ENCODE results near the gene CLEC4G.
"Not testable (repeated sequence)": the region's sequence is repeated elsewhere in the genome, so short reads cannot be mapped to it uniquely, and the experiment has no call there.

CLEC4G gene

GRCh38 chr19:7732045-7732444 lies at the start of gene CLEC4G:
Gene CLEC4G (minus strand): TSS chr19:7732110. CDS start chr19:7732102, 8 bp downstream.
- Histone ChIP-seq H3K4me3 (ENCODE audit: low read length) (no peak within 1 kb of the TSS), H3K9me3 (ENCODE audit: control insufficient read depth, low read length) (no peaks in the 10 kb centered on the region), H3K27me3 (ENCODE audit: control insufficient read depth, insufficient read depth, low read length) (peaks cover 43% of the 10 kb centered on the region), H3K4me1 (ENCODE audit: control insufficient read depth, insufficient read depth, low read length) (no peaks in the 10 kb centered on the region), H3K36me3 (ENCODE audit: control insufficient read depth, insufficient read depth, low read length) (no peaks in the 10 kb centered on the region), H3K9ac (ENCODE audit: low read length) (no peak within 1 kb of the TSS)

- no peak overlapping the region for H3K4me3 ChIP-seq (ENCODE audit: low read length)
- H3K9me3 ChIP-seq (ENCODE audit: control insufficient read depth, low read length), result no peaks in the 10 kb centered on the region
- no peaks in the 10 kb centered on the region for H3K4me1 ChIP-seq (ENCODE audit: control insufficient read depth, insufficient read depth, low read length)
- no peak overlapping the region for H3K9ac ChIP-seq (ENCODE audit: low read length)
- no peaks in the 10 kb centered on the region for H3K36me3 ChIP-seq (ENCODE audit: control insufficient read depth, insufficient read depth, low read length)
- H3K27me3 ChIP-seq (ENCODE audit: control insufficient read depth, insufficient read depth, low read length), result peaks cover 3% of the 10 kb centered on the region
Observed at GRCh38 chr19:7781157-7781556, 49.2 kb upstream of the CLEC4G start.

- no peaks in the 10 kb centered on the region for H3K36me3 ChIP-seq (ENCODE audit: control insufficient read depth, insufficient read depth, low read length)
- H3K9ac ChIP-seq (ENCODE audit: low read length), result no peak overlapping the region
- no peaks in the 10 kb centered on the region for H3K4me1 ChIP-seq (ENCODE audit: control insufficient read depth, insufficient read depth, low read length)
- no peaks in the 10 kb centered on the region for H3K9me3 ChIP-seq (ENCODE audit: control insufficient read depth, low read length)
- H3K4me3 ChIP-seq (ENCODE audit: low read length), result no peak overlapping the region
- peaks cover 3% of the 10 kb centered on the region for H3K27me3 ChIP-seq (ENCODE audit: control insufficient read depth, insufficient read depth, low read length)
Observed at GRCh38 chr19:7779631-7780486, 47.9 kb upstream of the CLEC4G start.

GRCh38 chr19:7778081-7778480 lies 46.2 kb upstream of the CLEC4G start:
- H3K27me3 ChIP-seq (ENCODE audit: control insufficient read depth, insufficient read depth, low read length), result peaks cover 3% of the 10 kb centered on the region
- no peaks in the 10 kb centered on the region for H3K36me3 ChIP-seq (ENCODE audit: control insufficient read depth, insufficient read depth, low read length)
- no peak overlapping the region for H3K9ac ChIP-seq (ENCODE audit: low read length)
- no peaks in the 10 kb centered on the region for H3K9me3 ChIP-seq (ENCODE audit: control insufficient read depth, low read length)
- H3K4me3 ChIP-seq (ENCODE audit: low read length), result no peak overlapping the region
- no peaks in the 10 kb centered on the region for H3K4me1 ChIP-seq (ENCODE audit: control insufficient read depth, insufficient read depth, low read length)

GRCh38 chr19:7775761-7776160 lies 43.9 kb upstream of the CLEC4G start:
- H3K9me3 ChIP-seq (ENCODE audit: control insufficient read depth, low read length), result no peaks in the 10 kb centered on the region
- H3K4me3 ChIP-seq (ENCODE audit: low read length), result no peak overlapping the region
- H3K4me1 ChIP-seq (ENCODE audit: control insufficient read depth, insufficient read depth, low read length), result no peaks in the 10 kb centered on the region
- H3K36me3 ChIP-seq (ENCODE audit: control insufficient read depth, insufficient read depth, low read length), result no peaks in the 10 kb centered on the region
- no peak overlapping the region for H3K9ac ChIP-seq (ENCODE audit: low read length)
- peaks cover 3% of the 10 kb centered on the region for H3K27me3 ChIP-seq (ENCODE audit: control insufficient read depth, insufficient read depth, low read length)

GRCh38 chr19:7773841-7774240 lies 41.9 kb upstream of the CLEC4G start:
- Histone ChIP-seq H3K9ac (ENCODE audit: low read length) (no peak overlapping the region), H3K4me1 (ENCODE audit: control insufficient read depth, insufficient read depth, low read length) (no peaks in the 10 kb centered on the region), H3K27me3 (ENCODE audit: control insufficient read depth, insufficient read depth, low read length) (no peaks in the 10 kb centered on the region), H3K9me3 (ENCODE audit: control insufficient read depth, low read length) (no peaks in the 10 kb centered on the region), H3K4me3 (ENCODE audit: low read length) (no peak overlapping the region), H3K36me3 (ENCODE audit: control insufficient read depth, insufficient read depth, low read length) (no peaks in the 10 kb centered on the region)

- no peaks in the 10 kb centered on the region for H3K4me1 ChIP-seq (ENCODE audit: control insufficient read depth, insufficient read depth, low read length)
- no peak overlapping the region for H3K4me3 ChIP-seq (ENCODE audit: low read length)
- no peaks in the 10 kb centered on the region for H3K27me3 ChIP-seq (ENCODE audit: control insufficient read depth, insufficient read depth, low read length)
- H3K36me3 ChIP-seq (ENCODE audit: control insufficient read depth, insufficient read depth, low read length), result no peaks in the 10 kb centered on the region
- no peaks in the 10 kb centered on the region for H3K9me3 ChIP-seq (ENCODE audit: control insufficient read depth, low read length)
- no peak overlapping the region for H3K9ac ChIP-seq (ENCODE audit: low read length)
Observed at GRCh38 chr19:7772752-7773291, 40.9 kb upstream of the CLEC4G start.

GRCh38 chr19:7771072-7771471 lies 39.2 kb upstream of the CLEC4G start:
- Histone ChIP-seq H3K9me3 (ENCODE audit: control insufficient read depth, low read length) (no peaks in the 10 kb centered on the region), H3K4me3 (ENCODE audit: low read length) (no peak overlapping the region), H3K9ac (ENCODE audit: low read length) (no peak overlapping the region), H3K27me3 (ENCODE audit: control insufficient read depth, insufficient read depth, low read length) (no peaks in the 10 kb centered on the region), H3K4me1 (ENCODE audit: control insufficient read depth, insufficient read depth, low read length) (no peaks in the 10 kb centered on the region), H3K36me3 (ENCODE audit: control insufficient read depth, insufficient read depth, low read length) (no peaks in the 10 kb centered on the region)

GRCh38 chr19:7769171-7769570 lies 37.3 kb upstream of the CLEC4G start:
- Histone ChIP-seq H3K4me3 (ENCODE audit: low read length) (no peak overlapping the region), H3K4me1 (ENCODE audit: control insufficient read depth, insufficient read depth, low read length) (no peaks in the 10 kb centered on the region), H3K36me3 (ENCODE audit: control insufficient read depth, insufficient read depth, low read length) (no peaks in the 10 kb centered on the region), H3K27me3 (ENCODE audit: control insufficient read depth, insufficient read depth, low read length) (no peaks in the 10 kb centered on the region), H3K9me3 (ENCODE audit: control insufficient read depth, low read length) (no peaks in the 10 kb centered on the region), H3K9ac (ENCODE audit: low read length) (no peak overlapping the region)

- H3K4me1 ChIP-seq (ENCODE audit: control insufficient read depth, insufficient read depth, low read length), result no peaks in the 10 kb centered on the region
- no peaks in the 10 kb centered on the region for H3K27me3 ChIP-seq (ENCODE audit: control insufficient read depth, insufficient read depth, low read length)
- no peaks in the 10 kb centered on the region for H3K9me3 ChIP-seq (ENCODE audit: control insufficient read depth, low read length)
- H3K4me3 ChIP-seq (ENCODE audit: low read length), result no peak overlapping the region
- H3K9ac ChIP-seq (ENCODE audit: low read length), result no peak overlapping the region
- H3K36me3 ChIP-seq (ENCODE audit: control insufficient read depth, insufficient read depth, low read length), result no peaks in the 10 kb centered on the region
Observed at GRCh38 chr19:7767487-7767886, 35.6 kb upstream of the CLEC4G start.

- Histone ChIP-seq H3K4me3 (ENCODE audit: low read length) (no peak overlapping the region), H3K4me1 (ENCODE audit: control insufficient read depth, insufficient read depth, low read length) (no peaks in the 10 kb centered on the region)
Observed at GRCh38 chr19:7766535-7766934, 34.6 kb upstream of the CLEC4G start.

GRCh38 chr19:7765043-7765442 lies 33.1 kb upstream of the CLEC4G start:
- not testable (repeated sequence) for H3K27me3 ChIP-seq (ENCODE audit: control insufficient read depth, insufficient read depth, low read length); H3K4me1 ChIP-seq (ENCODE audit: control insufficient read depth, insufficient read depth, low read length); H3K4me3 ChIP-seq (ENCODE audit: low read length); H3K9me3 ChIP-seq (ENCODE audit: control insufficient read depth, low read length); H3K36me3 ChIP-seq (ENCODE audit: control insufficient read depth, insufficient read depth, low read length); H3K9ac ChIP-seq (ENCODE audit: low read length)

More at GRCh38 chr19:7766535-7766934, 34.6 kb upstream of the CLEC4G start:
- H3K9ac ChIP-seq (ENCODE audit: low read length), result no peak overlapping the region
- no peaks in the 10 kb centered on the region for H3K9me3 ChIP-seq (ENCODE audit: control insufficient read depth, low read length)
- H3K27me3 ChIP-seq (ENCODE audit: control insufficient read depth, insufficient read depth, low read length), result no peaks in the 10 kb centered on the region
- no peaks in the 10 kb centered on the region for H3K36me3 ChIP-seq (ENCODE audit: control insufficient read depth, insufficient read depth, low read length)
